GM18870 (cell line): ENCODE results near the gene SIK2.
A peak's percentile ranks its signal among the peaks of the same experiment; 100 is the strongest.
"Not testable (repeated sequence)": the region's sequence is repeated elsewhere in the genome, so short reads cannot be mapped to it uniquely, and the experiment has no call there.

Source experiments
- ATAC-seq: cut with Tn5 transposase; IDR thresholded peaks from one replicate; pipeline ENCODE4 v1.9.1; 2021; ENCODE audit warnings: moderate library complexity; ENCODE audit not compliant: unreplicated experiment

The SIK2 gene

DNA sequence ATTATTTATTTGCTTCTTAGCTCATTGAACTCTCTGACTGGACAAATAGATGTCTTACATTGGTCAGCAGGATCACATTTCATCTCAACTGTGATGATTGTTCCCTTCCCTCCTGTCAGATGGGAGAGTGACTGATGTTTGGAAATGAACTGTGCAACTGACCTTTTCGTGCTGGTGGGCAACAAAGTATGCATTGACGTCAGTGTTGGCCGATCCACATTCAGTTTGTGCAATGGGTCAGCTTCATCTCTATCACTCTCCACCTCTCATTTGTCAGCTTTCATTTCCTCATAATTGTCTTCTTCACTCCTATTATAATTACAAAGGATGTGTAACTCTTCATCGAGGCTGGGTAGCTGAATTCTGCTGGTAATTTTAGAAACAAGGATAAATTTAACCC lies 92.6 kb downstream of the SIK2 start:
- ATAC-seq = no peak

DNA sequence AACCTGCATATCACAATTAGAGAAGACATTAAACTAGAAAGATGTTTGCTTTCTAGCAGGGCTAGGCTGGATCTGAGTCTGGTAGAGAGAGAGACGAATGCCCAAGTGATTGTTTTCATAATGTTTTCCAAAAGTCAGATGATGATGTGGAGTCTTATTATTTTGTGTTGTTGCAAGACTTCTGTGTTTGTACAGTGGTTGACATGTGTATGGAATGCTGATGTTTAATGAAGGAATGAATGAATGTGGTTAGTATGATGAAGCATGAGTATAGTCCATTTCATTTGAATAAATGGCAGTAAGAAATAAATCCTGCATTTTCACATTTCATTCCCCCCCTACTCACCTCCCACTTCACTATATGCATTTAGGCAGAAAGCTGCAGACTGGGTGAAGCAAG lies 94.3 kb downstream of the SIK2 start:
- no peak for ATAC-seq

DNA sequence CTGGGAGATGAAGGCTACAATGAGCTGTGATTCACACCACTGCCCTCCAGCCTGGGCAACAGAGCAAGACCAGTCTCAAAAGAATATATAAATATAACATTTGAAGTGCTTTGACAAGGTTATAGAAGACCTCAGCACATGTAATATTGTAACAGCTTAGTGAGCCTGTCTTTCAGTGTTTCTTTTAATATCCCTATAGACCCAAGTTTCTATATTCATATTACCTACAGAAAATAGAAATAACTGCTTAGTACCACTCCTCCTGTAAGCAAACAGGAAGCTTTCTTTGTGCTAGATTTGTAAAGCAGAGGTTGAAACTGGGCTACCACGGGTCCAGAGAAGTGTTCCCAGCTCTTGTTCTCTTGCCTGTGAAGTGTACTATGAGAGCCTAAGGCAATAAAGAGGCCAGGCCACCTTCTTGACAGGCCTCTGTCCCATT lies 95.7 kb downstream of the SIK2 start:
- ATAC-seq = peak; percentile 49

GRCh38 chr11:111698852-111699559 lies 96.8 kb downstream of the SIK2 start:
- ATAC-seq = no peak

DNA sequence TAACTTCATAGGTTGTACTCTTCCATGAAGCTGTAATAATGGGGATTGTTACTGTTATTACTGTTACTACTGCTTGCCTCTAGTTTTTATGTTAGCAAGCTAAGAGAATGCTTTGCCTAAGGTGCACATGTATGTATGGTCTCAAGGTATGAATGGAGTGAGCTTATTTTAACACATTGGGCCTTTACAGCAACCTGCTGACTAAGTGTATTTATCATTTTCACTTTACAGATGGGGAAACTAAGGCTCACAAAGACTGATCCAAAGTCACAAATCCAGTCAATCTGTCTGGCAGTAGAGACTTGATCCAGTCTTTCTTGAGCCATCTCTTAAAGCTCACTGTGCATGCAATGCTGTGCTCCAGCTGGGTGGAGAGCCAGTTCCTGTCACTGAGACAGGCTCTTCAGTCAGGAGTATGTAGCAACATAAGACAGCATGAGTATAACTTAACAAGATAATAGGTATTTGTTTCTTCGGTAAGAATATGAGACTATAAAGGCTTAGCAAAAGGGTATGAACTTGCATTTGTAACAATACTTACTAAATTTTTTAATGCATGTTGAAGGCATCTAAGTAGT lies 97.4 kb downstream of the SIK2 start:
- ATAC-seq = no peak

GRCh38 chr11:111700162-111700561 lies 97.9 kb downstream of the SIK2 start:
- ATAC-seq = no peak

DNA sequence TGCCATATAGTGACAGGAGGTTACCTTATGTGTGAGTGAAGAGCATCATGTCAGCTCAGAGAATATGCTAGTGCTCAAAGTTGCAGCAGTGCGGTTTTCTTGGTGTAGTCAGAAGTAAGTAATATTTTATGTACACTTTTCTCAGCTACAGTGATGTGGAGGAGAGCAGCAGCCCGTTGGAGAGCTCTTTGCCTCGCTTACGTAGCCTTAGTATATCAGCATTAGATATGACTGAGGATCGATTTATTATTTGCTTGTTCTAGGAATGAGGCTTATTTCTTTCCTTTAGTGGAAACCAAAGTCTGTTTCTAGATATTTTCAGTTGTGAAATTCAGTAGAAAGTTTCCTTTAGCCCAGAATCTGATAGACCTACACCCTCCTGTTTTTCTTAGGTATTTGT lies 100.4 kb downstream of the SIK2 start:
- ATAC-seq = no peak

DNA sequence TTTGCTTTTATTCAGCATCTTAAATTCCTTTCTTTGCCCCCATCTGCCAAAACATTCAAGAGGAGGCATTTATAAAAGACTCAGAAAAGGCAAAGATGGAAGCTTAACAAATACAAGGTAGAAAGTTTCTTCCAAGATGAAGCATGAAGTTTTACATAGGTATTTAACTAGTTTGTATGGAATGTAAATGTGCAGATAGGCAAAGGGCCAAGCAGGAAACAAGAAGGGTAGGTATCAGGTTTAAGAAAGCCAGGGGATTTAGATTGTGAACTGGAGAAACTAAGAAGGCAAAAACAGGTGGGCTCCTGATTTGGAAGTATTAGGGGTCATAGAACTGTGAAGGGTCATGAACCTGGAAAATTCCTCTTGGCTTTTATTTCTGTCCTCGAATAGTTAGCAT lies 101.3 kb downstream of the SIK2 start:
- ATAC-seq = no peak

DNA sequence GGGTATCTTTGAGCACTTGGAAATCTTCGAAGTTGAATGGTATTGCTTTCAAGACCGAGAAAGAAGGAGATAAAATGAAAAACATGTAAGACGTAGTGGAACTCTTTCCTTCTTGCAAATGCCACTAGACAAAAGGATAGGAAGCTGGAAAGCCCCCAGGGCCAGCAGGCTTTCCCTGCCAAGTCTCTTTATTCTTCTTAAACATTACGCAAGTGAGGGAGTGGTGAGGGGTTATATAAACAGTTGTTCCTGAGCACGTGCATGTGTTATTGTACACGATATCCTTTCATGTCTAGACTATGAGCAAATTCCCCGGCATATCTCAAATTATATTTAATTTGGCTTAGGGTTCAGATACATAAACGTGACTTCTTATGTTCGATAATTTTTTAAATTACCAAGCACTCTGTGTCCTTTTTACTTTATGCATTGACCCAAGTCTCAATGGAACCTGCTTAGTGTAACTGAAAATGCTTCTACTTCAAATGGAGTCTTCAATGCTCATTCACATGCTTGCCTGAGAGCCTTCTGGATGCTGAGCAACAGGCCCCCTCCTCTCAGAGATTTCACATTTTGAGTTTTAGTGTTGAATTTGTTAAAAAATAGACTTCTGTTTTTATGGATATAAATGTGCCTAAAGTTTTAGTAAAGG lies 104.9 kb downstream of the SIK2 start:
- no peak for ATAC-seq

GRCh38 chr11:111707691-111708067 lies 105.4 kb downstream of the SIK2 start:
- no peak for ATAC-seq

- ATAC-seq = no peak
Observed at GRCh38 chr11:111714522-111714921, 112.3 kb downstream of the SIK2 start.

GRCh38 chr11:111715142-111715816 lies 113.0 kb downstream of the SIK2 start:
- no peak for ATAC-seq

- ATAC-seq = not testable (repeated sequence)
Observed at GRCh38 chr11:111717660-111718059, 115.4 kb downstream of the SIK2 start.

- ATAC-seq = no peak
Observed at GRCh38 chr11:111718436-111718835, 116.2 kb downstream of the SIK2 start.

DNA sequence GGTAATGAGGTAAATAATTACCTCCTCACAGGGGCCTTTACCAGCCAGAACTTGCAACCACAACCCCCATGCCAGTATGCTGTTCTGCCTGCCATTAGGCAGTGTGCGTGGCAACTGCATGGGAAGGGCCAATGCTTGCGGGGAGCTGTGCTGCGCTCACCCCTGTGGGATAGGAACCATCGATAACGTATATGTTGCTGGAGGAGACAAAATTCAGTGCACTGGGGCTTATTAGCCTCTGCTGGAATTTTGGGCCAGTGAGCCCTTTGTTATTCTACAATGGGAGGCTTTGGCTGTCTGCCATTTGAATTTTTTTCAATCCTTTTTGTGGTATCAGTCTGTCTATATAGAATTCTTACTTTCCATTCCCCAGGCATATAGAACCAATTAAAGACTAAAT lies 116.6 kb downstream of the SIK2 start:
- ATAC-seq = no peak

- ATAC-seq = no peak
Observed at GRCh38 chr11:111719379-111719778, 117.1 kb downstream of the SIK2 start.

DNA sequence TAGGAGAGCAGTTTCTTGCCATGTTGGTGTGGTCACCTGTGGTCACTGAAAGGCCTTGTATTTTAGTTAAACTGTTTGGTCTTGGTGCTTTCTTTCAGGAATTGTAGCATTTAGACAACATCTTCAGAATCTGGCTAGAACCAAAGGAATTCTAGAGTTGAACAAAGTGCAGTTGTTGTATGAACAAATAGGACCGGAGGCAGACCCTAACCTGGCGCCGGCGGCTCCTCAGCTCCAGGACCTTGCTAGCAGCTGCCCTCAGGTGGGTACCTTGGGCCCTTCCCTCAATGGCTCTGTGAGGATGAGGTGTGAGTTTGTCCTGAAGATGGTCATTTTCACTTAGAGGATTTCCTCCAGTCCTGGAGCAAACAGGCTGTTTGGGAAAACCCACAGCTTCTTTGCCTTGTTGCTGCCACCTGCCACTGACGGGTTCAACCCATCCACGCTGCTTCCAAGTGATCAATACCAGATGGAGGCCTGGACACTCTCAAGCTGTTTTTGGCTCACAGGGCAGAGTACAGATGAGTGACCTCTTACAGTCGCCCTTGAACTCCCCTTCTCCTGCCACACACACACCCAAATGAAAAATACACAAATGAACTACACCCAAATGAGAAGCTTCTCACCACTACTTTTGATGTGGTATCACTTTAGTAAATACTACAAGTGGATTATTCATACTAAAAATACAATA lies 118.7 kb downstream of the SIK2 start:
- no peak for ATAC-seq

GRCh38 chr11:111722501-111722900 lies 120.3 kb downstream of the SIK2 start:
- no peak for ATAC-seq

DNA sequence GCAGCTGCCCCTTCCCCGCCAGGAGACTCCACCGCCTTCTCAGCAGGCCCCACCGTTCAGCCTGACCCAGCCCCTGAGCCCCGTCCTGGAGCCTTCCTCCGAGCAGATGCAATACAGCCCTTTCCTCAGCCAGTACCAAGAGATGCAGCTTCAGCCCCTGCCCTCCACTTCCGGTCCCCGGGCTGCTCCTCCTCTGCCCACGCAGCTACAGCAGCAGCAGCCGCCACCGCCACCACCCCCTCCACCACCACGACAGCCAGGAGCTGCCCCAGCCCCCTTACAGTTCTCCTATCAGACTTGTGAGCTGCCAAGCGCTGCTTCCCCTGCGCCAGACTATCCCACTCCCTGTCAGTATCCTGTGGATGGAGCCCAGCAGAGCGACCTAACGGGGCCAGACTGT lies 121.3 kb downstream of the SIK2 start:
- ATAC-seq = no peak

GRCh38 chr11:111724615-111725129 lies 122.4 kb downstream of the SIK2 start:
- no peak for ATAC-seq

DNA sequence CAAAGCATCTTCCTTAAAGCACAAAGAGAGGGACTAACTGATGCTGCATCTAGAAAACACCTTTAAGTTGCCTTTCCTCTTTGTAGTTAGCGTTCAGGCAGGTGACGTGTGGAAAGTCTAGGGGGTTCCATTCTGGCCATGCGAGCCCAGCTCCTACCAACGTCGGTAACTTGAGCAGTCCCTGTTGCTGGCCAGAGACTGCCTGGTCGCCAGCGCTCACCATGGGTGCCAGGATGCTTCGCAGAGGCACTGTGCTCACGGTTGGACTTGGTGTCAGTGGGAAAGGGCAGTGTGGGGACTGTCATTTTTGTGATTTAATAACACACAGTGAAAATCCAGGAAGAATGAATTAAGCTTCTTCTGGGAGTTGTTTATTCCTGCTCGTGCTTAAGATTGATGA lies 123.4 kb downstream of the SIK2 start:
- ATAC-seq = no peak
